NCI-H2171 (cell line): ENCODE results near the gene SORCS2.

ENCODE experiments used
- DNase-seq: peaks from one replicate; lab custom pipeline; 2025; lab: John Stamatoyannopoulos, UW

Gene SORCS2

DNA sequence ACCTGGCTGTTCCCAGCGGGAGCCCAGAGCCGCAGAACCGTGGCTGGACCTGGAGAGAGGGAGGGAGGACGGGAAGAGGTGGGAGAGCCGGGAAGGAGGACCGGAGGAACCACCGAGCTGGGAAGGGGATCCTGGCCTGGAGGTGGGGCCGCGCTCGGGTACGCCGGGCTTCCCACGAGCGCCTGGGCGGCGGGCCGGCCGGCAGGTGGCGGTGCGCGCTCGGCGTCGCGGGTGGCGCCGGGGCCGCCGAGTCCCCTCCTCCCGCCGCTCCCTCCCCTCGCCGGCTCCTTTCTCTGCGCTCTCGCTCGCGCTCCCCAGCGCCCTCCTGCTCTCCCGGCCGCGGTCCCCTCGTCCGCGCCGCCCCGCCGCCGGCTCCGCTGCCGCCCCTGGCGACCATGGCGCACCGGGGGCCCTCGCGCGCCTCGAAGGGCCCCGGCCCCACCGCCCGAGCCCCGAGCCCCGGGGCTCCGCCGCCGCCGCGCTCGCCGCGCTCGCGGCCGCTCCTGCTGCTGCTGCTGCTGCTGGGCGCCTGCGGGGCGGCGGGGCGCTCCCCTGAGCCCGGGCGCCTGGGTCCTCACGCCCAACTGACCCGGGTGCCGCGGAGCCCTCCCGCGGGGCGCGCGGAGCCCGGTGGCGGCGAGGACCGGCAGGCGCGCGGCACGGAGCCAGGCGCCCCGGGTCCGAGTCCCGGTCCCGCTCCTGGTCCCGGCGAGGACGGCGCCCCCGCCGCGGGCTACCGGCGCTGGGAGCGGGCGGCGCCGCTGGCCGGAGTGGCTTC is at the start of gene SORCS2:
Gene SORCS2 (plus strand): TSS at position 287 of the 778 bp plus-strand sequence.
- peak; percentile 55 for DNase-seq

- DNase-seq: no peak
Measured at GRCh38 chr4:7144374-7145290, 47.7 kb upstream of the SORCS2 start.

GRCh38 chr4:7145291-7145934 is 46.9 kb upstream of the SORCS2 start:
- DNase-seq: no peak

DNA sequence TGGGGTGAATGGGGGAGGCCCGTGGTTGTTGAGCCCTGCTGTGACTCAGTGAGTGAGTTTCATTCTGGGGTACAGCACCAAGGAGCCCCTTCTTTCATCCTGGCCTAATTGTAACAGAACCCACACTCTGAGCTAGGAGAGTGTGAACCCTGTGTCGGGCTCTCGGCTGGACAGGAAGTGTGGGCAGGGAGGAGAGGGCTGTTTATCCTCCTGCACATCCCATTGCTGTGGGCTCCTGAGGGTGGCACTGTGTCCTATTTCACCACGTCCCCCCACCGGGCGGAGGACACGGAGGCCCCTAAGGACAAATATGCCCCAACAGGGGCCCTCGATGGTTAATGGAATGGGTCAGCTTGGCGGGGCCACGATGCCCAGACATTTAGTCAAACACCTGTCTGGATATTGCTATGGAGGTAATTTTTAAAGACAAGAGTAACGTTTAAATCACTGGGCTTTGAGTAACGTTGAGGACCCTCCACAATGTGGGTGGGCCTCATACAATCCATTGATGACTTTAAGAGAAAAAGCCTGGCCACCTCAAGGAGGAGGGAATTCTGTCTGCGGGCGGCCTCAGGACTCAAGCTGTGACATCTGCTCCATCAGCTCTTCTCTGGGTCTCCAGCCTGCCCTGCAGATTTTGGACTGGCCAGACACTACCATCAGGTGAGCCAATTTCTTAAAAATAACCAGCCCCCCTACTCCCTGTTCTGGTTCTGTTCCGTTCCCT is 46.1 kb upstream of the SORCS2 start:
- no peak for DNase-seq

DNA sequence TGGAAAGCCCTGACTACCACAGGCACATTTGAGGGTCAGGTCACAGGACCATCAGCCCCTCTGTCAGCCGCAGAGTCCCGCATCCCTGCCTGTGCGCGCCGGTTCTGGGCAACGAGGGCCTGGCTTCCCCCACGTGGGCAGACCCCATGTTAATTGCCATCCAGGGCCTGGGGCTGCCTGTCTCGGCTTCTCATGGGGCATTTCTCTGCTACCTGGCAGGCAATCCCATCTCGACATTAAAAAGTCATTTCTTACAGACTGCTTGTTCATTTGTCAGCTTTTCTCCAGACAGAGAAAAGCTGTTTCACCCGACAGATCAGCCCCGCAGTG is 45.6 kb upstream of the SORCS2 start:
- DNase-seq: no peak

- no peak for DNase-seq
Measured at GRCh38 chr4:7147261-7147660, 45.1 kb upstream of the SORCS2 start.

GRCh38 chr4:7147661-7148310 is 44.6 kb upstream of the SORCS2 start:
- no peak for DNase-seq

- no peak for DNase-seq
Measured at GRCh38 chr4:7148337-7148736, 44.0 kb upstream of the SORCS2 start.

GRCh38 chr4:7150036-7150635 is 42.2 kb upstream of the SORCS2 start:
- no peak for DNase-seq

DNA sequence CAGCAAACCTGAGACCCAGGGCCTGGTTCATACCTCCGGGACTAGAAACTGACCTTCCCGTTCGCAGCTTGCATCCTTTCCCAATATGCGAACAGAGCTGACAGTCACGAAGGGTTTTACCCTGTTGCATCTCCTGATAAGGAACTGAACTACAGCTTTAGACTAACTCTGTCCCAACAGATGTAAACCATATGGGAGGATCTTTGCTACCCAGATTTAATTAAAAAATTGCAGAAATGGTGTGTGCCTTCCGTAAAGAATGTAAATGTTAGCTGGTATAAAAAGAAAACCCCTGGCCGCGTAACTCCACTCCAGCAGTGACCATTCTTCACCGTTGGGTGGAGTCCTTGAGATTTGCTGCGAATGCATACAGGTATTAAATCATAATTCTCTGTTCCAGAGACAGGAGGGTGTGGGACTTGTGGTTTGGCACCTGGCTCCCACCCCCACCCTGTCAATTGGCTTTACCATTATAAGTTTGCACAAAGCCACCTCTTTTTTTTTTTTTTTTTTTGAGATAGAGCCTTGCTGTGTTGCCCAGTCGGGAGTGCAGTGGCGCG is 40.6 kb upstream of the SORCS2 start:
- DNase-seq: no peak

- DNase-seq: no peak
Measured at GRCh38 chr4:7153711-7154110, 38.6 kb upstream of the SORCS2 start.

GRCh38 chr4:7154351-7154981 is 37.9 kb upstream of the SORCS2 start:
- DNase-seq: no peak

DNA sequence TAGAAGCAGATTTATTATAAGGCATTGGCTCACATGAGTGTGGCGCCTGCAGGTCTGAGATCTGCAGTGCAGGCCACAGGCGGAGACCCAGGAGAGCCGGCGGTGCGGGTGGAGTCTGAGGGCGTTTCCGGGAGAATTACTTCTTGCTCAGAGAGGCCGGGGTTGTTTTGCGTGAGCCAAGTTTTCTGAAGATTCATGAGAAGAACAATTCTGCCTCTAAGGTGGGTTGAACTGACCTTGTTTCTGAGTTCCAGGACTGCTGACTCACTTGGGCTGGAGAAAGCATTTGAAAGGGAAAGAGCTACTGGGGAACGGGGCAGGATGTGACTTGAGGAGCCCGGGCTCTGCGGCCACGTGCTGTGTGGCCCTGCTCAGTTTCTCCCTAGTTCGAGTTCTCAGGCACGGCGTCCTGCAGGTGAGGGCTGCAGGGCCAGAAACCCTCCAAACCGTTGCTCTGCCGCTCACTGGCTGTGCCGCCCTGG is 36.7 kb upstream of the SORCS2 start:
- no peak for DNase-seq

- no peak for DNase-seq
Measured at GRCh38 chr4:7156328-7156727, 36.0 kb upstream of the SORCS2 start.

GRCh38 chr4:7156761-7157488 is 35.4 kb upstream of the SORCS2 start:
- DNase-seq: no peak

GRCh38 chr4:7157666-7158065 is 34.7 kb upstream of the SORCS2 start:
- DNase-seq: no peak

DNA sequence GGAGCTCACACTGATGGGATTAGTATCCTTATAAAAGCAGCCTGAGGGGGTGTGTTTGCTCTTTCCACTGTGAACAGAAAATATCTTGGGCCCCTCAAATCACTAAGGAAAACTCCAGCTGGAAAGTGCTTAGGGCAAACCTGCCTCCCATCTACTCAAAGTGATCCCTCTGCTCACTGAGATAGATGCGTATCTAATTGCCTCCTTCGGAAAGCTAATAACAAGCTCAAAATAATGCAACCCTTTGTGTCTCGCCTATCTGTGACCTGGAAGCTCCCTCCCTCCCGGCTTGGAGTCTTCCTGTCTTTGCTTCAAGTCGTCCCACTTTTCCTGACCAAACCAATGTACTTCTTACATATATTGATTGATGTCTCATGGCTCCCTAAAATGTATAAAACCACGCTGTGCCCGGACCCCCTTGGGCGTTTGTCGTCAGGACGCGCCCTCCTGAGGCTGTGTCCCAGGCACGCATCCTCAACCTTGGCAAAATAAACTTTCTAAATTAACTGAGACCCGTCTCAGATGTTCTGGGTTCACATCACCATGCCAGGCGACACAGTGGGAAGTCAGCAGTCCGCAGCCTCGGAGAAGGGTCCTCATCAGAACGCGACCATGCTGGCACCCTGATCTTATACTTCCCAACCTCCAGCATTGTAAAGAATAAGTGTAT is 34.1 kb upstream of the SORCS2 start:
- no peak for DNase-seq

GRCh38 chr4:7158991-7159390 is 33.3 kb upstream of the SORCS2 start:
- no peak for DNase-seq

DNA sequence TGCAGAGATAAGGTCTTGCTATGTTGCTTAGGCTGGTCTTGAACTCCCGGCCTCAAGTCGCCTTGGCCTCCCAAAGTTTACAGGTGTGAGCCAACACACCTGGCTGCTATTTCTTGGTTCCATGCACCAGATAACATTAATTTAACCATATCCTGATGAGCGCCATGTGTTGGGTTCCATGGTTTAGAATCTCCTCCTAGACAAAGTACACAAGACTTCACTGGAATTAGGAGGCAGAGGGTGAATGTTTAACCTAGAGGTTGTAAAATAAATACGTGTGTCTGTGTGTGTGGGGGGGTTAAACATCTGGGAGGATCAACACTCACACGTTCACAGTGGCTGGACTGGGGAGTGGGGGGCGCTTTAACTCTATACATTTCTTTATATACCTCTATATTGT is 32.4 kb upstream of the SORCS2 start:
- DNase-seq: no peak
